ENCODE measurements around the gene SETD7. TPM values are rescaled to one million over a fixed set of nuclear protein-coding genes. Genes with fewer than 3 reads are reported as not detected.

The SETD7 gene
- total and polyA plus RNA-seq, 12 donors: 7.4 to 49.1 (median 41.5) TPM

DNA sequence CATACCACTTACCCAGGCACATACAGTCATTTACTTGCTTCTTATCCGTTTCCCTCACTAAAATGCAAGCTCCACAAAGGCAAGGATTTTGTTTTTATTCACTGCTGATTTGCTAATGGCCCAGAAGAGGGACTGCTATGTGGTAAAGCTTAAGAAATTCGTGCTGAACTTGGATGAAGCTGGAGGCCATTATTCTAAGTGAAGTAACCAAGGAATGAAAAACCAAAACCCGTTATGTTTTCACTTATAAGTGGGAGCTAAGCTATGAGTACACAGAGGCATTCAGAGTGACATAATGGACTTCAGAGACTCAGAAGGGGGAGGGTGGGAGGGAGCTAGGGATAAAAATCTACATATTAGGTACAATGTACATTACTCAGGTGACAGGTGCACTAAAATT is 54.9 kb downstream of the SETD7 start:
- no peaks in the 10 kb centered on the region for H3K36me3 ChIP-seq (replicated peaks in 1 of 2)
- no peaks in the 10 kb centered on the region for H3K9me3 ChIP-seq (replicated peaks in 1 of 3)
- H3K27ac ChIP-seq: no peak overlapping the region
- 57 to 70% (median 60%) methylated on average over 3 of the region's 3 CpGs for WGBS, 4 donors
- H3K4me1 ChIP-seq (replicated peaks in 1 of 2): no peaks in the 10 kb centered on the region
- no peak for TF ChIP-seq POLR2A (IDR thresholded peaks at IDR 0.05)
- TF ChIP-seq, protein P1, sequence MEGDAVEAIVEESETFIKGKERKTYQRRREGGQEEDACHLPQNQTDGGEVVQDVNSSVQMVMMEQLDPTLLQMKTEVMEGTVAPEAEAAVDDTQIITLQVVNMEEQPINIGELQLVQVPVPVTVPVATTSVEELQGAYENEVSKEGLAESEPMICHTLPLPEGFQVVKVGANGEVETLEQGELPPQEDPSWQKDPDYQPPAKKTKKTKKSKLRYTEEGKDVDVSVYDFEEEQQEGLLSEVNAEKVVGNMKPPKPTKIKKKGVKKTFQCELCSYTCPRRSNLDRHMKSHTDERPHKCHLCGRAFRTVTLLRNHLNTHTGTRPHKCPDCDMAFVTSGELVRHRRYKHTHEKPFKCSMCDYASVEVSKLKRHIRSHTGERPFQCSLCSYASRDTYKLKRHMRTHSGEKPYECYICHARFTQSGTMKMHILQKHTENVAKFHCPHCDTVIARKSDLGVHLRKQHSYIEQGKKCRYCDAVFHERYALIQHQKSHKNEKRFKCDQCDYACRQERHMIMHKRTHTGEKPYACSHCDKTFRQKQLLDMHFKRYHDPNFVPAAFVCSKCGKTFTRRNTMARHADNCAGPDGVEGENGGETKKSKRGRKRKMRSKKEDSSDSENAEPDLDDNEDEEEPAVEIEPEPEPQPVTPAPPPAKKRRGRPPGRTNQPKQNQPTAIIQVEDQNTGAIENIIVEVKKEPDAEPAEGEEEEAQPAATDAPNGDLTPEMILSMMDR (IDR thresholded peaks at IDR 0.05): no peak
- intact Hi-C loops (cut with DNase I): loop anchor here in 1 of 2 donors (10.0 kb wide), 1 partner anchor 54 kb away; the partner anchor contains the start of gene SETD7
- no peak for DNase-seq
- H3K27me3 ChIP-seq: no peaks in the 10 kb centered on the region
- H3K4me3 ChIP-seq: no peak overlapping the region

DNA sequence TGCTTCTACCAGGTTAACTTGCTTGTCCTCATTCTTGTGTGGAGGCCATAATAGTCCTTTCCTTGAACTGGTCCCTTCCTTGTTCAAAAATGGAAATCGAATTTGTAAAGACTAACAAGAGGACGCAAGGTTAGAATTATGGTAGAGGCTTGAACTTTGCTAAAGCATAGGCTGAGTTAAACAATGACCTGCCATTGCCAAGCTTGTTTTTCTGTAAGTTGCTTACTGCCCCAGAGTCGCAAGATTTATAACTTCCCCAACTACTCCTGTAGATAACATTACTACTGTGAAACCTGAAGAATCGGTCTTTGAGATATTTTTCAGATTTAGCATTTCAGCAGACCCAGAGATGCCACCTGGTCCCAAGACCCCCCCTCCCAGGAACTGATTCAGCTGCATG is 56.8 kb downstream of the SETD7 start:
- 66 to 73% (median 70%) methylated on average over 4 of the region's 4 CpGs for WGBS, 4 donors

DNA sequence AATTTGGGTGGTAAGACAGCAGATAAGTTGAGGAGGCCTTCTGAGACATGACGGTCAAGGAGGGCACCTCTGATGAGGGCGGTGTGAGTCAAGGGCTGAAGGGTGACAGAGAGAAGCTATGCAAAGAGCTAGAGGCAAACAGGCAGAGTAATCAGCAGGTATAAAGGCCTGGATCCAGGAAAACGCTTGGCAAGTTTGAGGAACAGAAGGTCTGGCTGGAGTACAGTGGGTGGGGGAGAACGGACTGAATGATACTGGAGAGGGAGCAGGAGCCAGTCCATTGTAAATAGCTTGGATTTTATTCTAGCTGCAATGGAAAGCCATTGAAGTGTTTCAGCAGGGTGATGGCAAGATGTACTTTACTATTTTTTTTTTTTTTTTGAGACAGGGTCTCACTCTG is 62.8 kb downstream of the SETD7 start:
- Histone ChIP-seq H3K27me3 (no peaks in the 10 kb centered on the region), H3K27ac (no peak overlapping the region), H3K9me3 (replicated peaks in 1 of 3) (no peaks in the 10 kb centered on the region), H3K4me3 (no peak overlapping the region), H3K4me1 (replicated peaks in 1 of 2) (no peaks in the 10 kb centered on the region), H3K36me3 (replicated peaks in 1 of 2) (no peaks in the 10 kb centered on the region)
- DNase-seq: no peak
- TF ChIP-seq POLR2A (IDR thresholded peaks at IDR 0.05): no peak
- TF ChIP-seq, protein P1 (IDR thresholded peaks at IDR 0.05): no peak
- intact Hi-C loops (cut with DNase I): loop anchor here in 1 of 2 donors (10.0 kb wide), 1 partner anchor 152 kb away; no protein-coding TSS in a partner anchor
- 82 to 87% (median 84%) methylated on average over 4 of the region's 4 CpGs for WGBS, 4 donors

More for the DNA sequence above, 56.8 kb downstream of the SETD7 start:
- TF ChIP-seq, protein P1 (IDR thresholded peaks at IDR 0.05): no peak
- TF ChIP-seq POLR2A (IDR thresholded peaks at IDR 0.05): no peak
- Histone ChIP-seq H3K4me3 (no peak overlapping the region), H3K27ac (no peak overlapping the region), H3K27me3 (no peaks in the 10 kb centered on the region), H3K36me3 (replicated peaks in 1 of 2) (no peaks in the 10 kb centered on the region), H3K9me3 (replicated peaks in 1 of 3) (no peaks in the 10 kb centered on the region), H3K4me1 (replicated peaks in 1 of 2) (no peaks in the 10 kb centered on the region)
- DNase-seq: no peak
- intact Hi-C loops (cut with DNase I): loop anchor here in 1 of 2 donors (10.0 kb wide), 1 partner anchor 146 kb away; no protein-coding TSS in a partner anchor

- DNase-seq: no peak
- TF ChIP-seq POLR2A (IDR thresholded peaks at IDR 0.05): no peak
- TF ChIP-seq, protein P1 (IDR thresholded peaks at IDR 0.05): no peak
- no peak overlapping the region for H3K27ac ChIP-seq
- no peaks in the 10 kb centered on the region for H3K4me1 ChIP-seq (replicated peaks in 1 of 2)
- H3K4me3 ChIP-seq: no peak overlapping the region
- no peaks in the 10 kb centered on the region for H3K27me3 ChIP-seq
- H3K36me3 ChIP-seq (replicated peaks in 1 of 2): no peaks in the 10 kb centered on the region
- H3K9me3 ChIP-seq (replicated peaks in 1 of 3): no peaks in the 10 kb centered on the region
- 83 to 96% (median 93%) methylated on average over 2 of the region's 2 CpGs for whole genome bisulfite sequencing, 4 donors
- intact Hi-C loops (cut with DNase I): loop anchor here in 1 of 2 donors (10.0 kb wide), 1 partner anchor 152 kb away; no protein-coding TSS in a partner anchor
These were observed 63.6 kb downstream of the SETD7 start for GRCh38 chr4:139492429-139492828.
